ENCODE measurements around the gene CDC25B. TPM values are rescaled to one million over a fixed set of nuclear protein-coding genes. Genes with fewer than 3 reads are reported as not detected.
A peak's percentile ranks its signal among the peaks of the same experiment; 100 is the strongest.

The CDC25B gene
- total and polyA plus RNA-seq, 4 experiments from 2014 or later = 25.9 to 420 (median 233) TPM

- Histone ChIP-seq H3K27me3 (ENCODE audit: insufficient read depth, low read length) (no peaks in the 10 kb centered on the region), H3K4me1 (ENCODE audit: insufficient read depth, low read length) (no peaks in the 10 kb centered on the region), H3K9me3 (ENCODE audit: control insufficient read depth in 1 of 2, low read length in 2 of 2) (no peaks in the 10 kb centered on the region), H3K36me3 (ENCODE audit: insufficient read depth, low read length) (no peaks in the 10 kb centered on the region), H3K4me3 (ENCODE audit: low read length in 2 of 2) (peak overlapping the region in 1 of 2 donors; percentile 23), H3K27ac (ENCODE audit: low read depth, low read length) (no peak overlapping the region)
- CTCF ChIA-PET (ENCODE audit: partially characterized antibody) = interaction anchor here (1.0 to 6.2 kb wide), 8 partner anchors 9 to 341 kb away, joined by 3 to 64 read pairs (median 5); partner anchors contain the start of genes ADISSP and AP5S1
- peaks cover 0 to 3% of the 10 kb centered on the region in 2 donors for H3K27me3 Mint-ChIP-seq
- POLR2A ChIA-PET (ENCODE audit: partially characterized antibody) = interaction anchor here (1.2 kb wide), 1 partner anchor 33 kb away, joined by 3 read pairs; no protein-coding TSS in a partner anchor
- H3K27ac Mint-ChIP-seq = peak overlapping the region in 6 of 7 donors; percentile 30 to 85 (median 64)
- peak overlapping the region in 7 of 8 donors; percentile 50 to 78 (median 76) for H3K4me3 Mint-ChIP-seq
- peaks cover 0 to 2% (median 0%) of the 10 kb centered on the region in 8 donors for H3K9me3 Mint-ChIP-seq
- peaks cover 3 to 4% of the 10 kb centered on the region in 2 donors for H3K36me3 Mint-ChIP-seq
- peak; percentile 34 to 73 (median 52) for DNase-seq
- peaks cover 2 to 14% (median 12%) of the 10 kb centered on the region in 4 donors for H3K4me1 Mint-ChIP-seq
- intact Hi-C loops (cut with micrococcal nuclease) = no loop called here
These were observed 44.3 kb upstream of the CDC25B start for GRCh38 chr20:3751675-3752385.

- no peak overlapping the region for H3K27ac ChIP-seq (ENCODE audit: low read depth, low read length)
- no peak for DNase-seq
- no peaks in the 10 kb centered on the region for H3K27me3 ChIP-seq (ENCODE audit: insufficient read depth, low read length)
- peaks cover 0 to 2% of the 10 kb centered on the region in 2 donors for H3K27me3 Mint-ChIP-seq
- POLR2A ChIA-PET (ENCODE audit: partially characterized antibody) = interaction anchor here (0.7 to 1.8 kb wide), 4 partner anchors 15 to 333 kb away, joined by 3 to 9 read pairs (median 4); partner anchors contain the start of genes ADISSP and AP5S1
- no peaks in the 10 kb centered on the region for H3K4me1 ChIP-seq (ENCODE audit: insufficient read depth, low read length)
- H3K27ac Mint-ChIP-seq = peak overlapping the region in 6 of 7 donors; percentile 30 to 85 (median 64)
- CTCF ChIA-PET (ENCODE audit: partially characterized antibody) = interaction anchor here (0.5 to 6.2 kb wide), 9 partner anchors 15 to 451 kb away, joined by 3 to 64 read pairs (median 4); partner anchors contain the start of genes ADISSP and AP5S1
- H3K36me3 ChIP-seq (ENCODE audit: insufficient read depth, low read length) = no peaks in the 10 kb centered on the region
- H3K9me3 Mint-ChIP-seq = peaks cover 0 to under 1% (median 0%) of the 10 kb centered on the region in 8 donors
- H3K36me3 Mint-ChIP-seq = peaks cover 3 to 6% of the 10 kb centered on the region in 2 donors
- H3K4me1 Mint-ChIP-seq = peaks cover 2 to 14% (median 12%) of the 10 kb centered on the region in 4 donors
- intact Hi-C loops (cut with micrococcal nuclease) = no loop called here
- H3K9me3 ChIP-seq (ENCODE audit: control insufficient read depth in 1 of 2, low read length in 2 of 2) = no peaks in the 10 kb centered on the region
- peak overlapping the region; percentile 48 to 78 (median 76) for H3K4me3 Mint-ChIP-seq
- H3K4me3 ChIP-seq (ENCODE audit: low read length in 2 of 2) = peak overlapping the region in 1 of 2 donors; percentile 23
These were observed 43.7 kb upstream of the CDC25B start for GRCh38 chr20:3752386-3752759.

- H3K4me1 ChIP-seq (ENCODE audit: insufficient read depth, low read length) = no peaks in the 10 kb centered on the region
- no peaks in the 10 kb centered on the region for H3K36me3 ChIP-seq (ENCODE audit: insufficient read depth, low read length)
- peaks cover 2 to 14% (median 12%) of the 10 kb centered on the region in 4 donors for H3K4me1 Mint-ChIP-seq
- H3K27ac ChIP-seq (ENCODE audit: low read depth, low read length) = no peak overlapping the region
- H3K36me3 Mint-ChIP-seq = peaks cover 6 to 10% of the 10 kb centered on the region in 2 donors
- CTCF ChIA-PET (ENCODE audit: partially characterized antibody) = interaction anchor here (0.5 to 6.2 kb wide), 12 partner anchors 10 to 450 kb away, joined by 3 to 64 read pairs (median 4); partner anchors contain the start of genes ADISSP and AP5S1
- H3K27me3 ChIP-seq (ENCODE audit: insufficient read depth, low read length) = no peaks in the 10 kb centered on the region
- POLR2A ChIA-PET (ENCODE audit: partially characterized antibody) = interaction anchor here (0.7 to 1.8 kb wide), 5 partner anchors 15 to 332 kb away, joined by 3 to 9 read pairs (median 4); partner anchors contain the start of genes ADISSP and AP5S1
- H3K27me3 Mint-ChIP-seq = peaks cover 0 to 2% of the 10 kb centered on the region in 2 donors
- DNase-seq = peak; percentile 51 to 61 (median 57)
- no peaks in the 10 kb centered on the region for H3K9me3 Mint-ChIP-seq
- H3K4me3 ChIP-seq (ENCODE audit: low read length in 2 of 2) = no peak overlapping the region
- no peaks in the 10 kb centered on the region for H3K9me3 ChIP-seq (ENCODE audit: control insufficient read depth in 1 of 2, low read length in 2 of 2)
- H3K4me3 Mint-ChIP-seq = peak overlapping the region in 1 of 8 donors; percentile 17
- peak overlapping the region in 3 of 7 donors; percentile 55 to 84 (median 77) for H3K27ac Mint-ChIP-seq
- intact Hi-C loops (cut with micrococcal nuclease) = loop anchor here (1.0 kb wide), 5 partner anchors 15 to 332 kb away; partner anchors contain the start of genes AP5S1 and SPEF1
These were observed 43.0 kb upstream of the CDC25B start for GRCh38 chr20:3753098-3753497.

GRCh38 chr20:3753501-3754275 is 42.4 kb upstream of the CDC25B start:
- no peaks in the 10 kb centered on the region for H3K9me3 Mint-ChIP-seq
- no peaks in the 10 kb centered on the region for H3K4me1 ChIP-seq (ENCODE audit: insufficient read depth, low read length)
- POLR2A ChIA-PET (ENCODE audit: partially characterized antibody) = interaction anchor here (0.8 to 1.8 kb wide), 4 partner anchors 14 to 332 kb away, joined by 3 to 9 read pairs (median 4); partner anchors contain the start of genes ADISSP and AP5S1
- peaks cover 0 to 1% of the 10 kb centered on the region in 2 donors for H3K27me3 Mint-ChIP-seq
- peak overlapping the region in 2 of 7 donors; percentile 53 to 55 for H3K27ac Mint-ChIP-seq
- no peaks in the 10 kb centered on the region for H3K27me3 ChIP-seq (ENCODE audit: insufficient read depth, low read length)
- no peaks in the 10 kb centered on the region for H3K9me3 ChIP-seq (ENCODE audit: control insufficient read depth in 1 of 2, low read length in 2 of 2)
- H3K36me3 Mint-ChIP-seq = peaks cover 8 to 13% of the 10 kb centered on the region in 2 donors
- H3K27ac ChIP-seq (ENCODE audit: low read depth, low read length) = no peak overlapping the region
- intact Hi-C loops (cut with micrococcal nuclease) = loop anchor here (1.0 kb wide), 5 partner anchors 15 to 332 kb away; partner anchors contain the start of genes AP5S1 and SPEF1
- H3K4me1 Mint-ChIP-seq = peaks cover 2 to 14% (median 12%) of the 10 kb centered on the region in 4 donors
- H3K36me3 ChIP-seq (ENCODE audit: insufficient read depth, low read length) = no peaks in the 10 kb centered on the region
- DNase-seq = no peak
- H3K4me3 Mint-ChIP-seq = no peak overlapping the region
- H3K4me3 ChIP-seq (ENCODE audit: low read length in 2 of 2) = no peak overlapping the region
- CTCF ChIA-PET (ENCODE audit: partially characterized antibody) = interaction anchor here (0.6 to 6.2 kb wide), 14 partner anchors 11 to 339 kb away, joined by 3 to 64 read pairs (median 3); partner anchors contain the start of genes ADISSP and AP5S1

- intact Hi-C loops (cut with micrococcal nuclease) = no loop called here
- Histone ChIP-seq H3K4me3 (ENCODE audit: low read length in 2 of 2) (no peak overlapping the region), H3K36me3 (ENCODE audit: insufficient read depth, low read length) (no peaks in the 10 kb centered on the region), H3K9me3 (ENCODE audit: control insufficient read depth in 1 of 2, low read length in 2 of 2) (no peaks in the 10 kb centered on the region), H3K27ac (ENCODE audit: low read depth, low read length) (no peak overlapping the region), H3K4me1 (ENCODE audit: insufficient read depth, low read length) (no peaks in the 10 kb centered on the region), H3K27me3 (ENCODE audit: insufficient read depth, low read length) (no peaks in the 10 kb centered on the region)
- Mint-ChIP-seq H3K4me1 (peaks cover 2 to 14% (median 12%) of the 10 kb centered on the region in 4 donors), H3K27me3 (no peaks in the 10 kb centered on the region), H3K4me3 (no peak overlapping the region), H3K36me3 (peaks cover 8 to 13% of the 10 kb centered on the region in 2 donors), H3K9me3 (no peaks in the 10 kb centered on the region), H3K27ac (no peak overlapping the region)
- POLR2A ChIA-PET (ENCODE audit: partially characterized antibody) = no interaction called here
- no peak for DNase-seq
- CTCF ChIA-PET (ENCODE audit: partially characterized antibody) = interaction anchor here (1.0 to 6.2 kb wide), 6 partner anchors 12 to 101 kb away, joined by 3 to 64 read pairs (median 6); partner anchors contain the start of genes ADISSP and AP5S1
These were observed 41.9 kb upstream of the CDC25B start for GRCh38 chr20:3754276-3754630.

- Mint-ChIP-seq H3K4me3 (no peak overlapping the region), H3K36me3 (peaks cover 8 to 13% of the 10 kb centered on the region in 2 donors), H3K27me3 (no peaks in the 10 kb centered on the region), H3K9me3 (no peaks in the 10 kb centered on the region), H3K4me1 (peaks cover 3 to 15% (median 13%) of the 10 kb centered on the region in 4 donors), H3K27ac (no peak overlapping the region)
- CTCF ChIA-PET (ENCODE audit: partially characterized antibody) = interaction anchor here (0.7 to 6.2 kb wide), 8 partner anchors 10 to 330 kb away, joined by 3 to 64 read pairs (median 4); partner anchors contain the start of genes ADISSP and AP5S1
- H3K9me3 ChIP-seq (ENCODE audit: control insufficient read depth in 1 of 2, low read length in 2 of 2) = no peaks in the 10 kb centered on the region
- H3K4me1 ChIP-seq (ENCODE audit: insufficient read depth, low read length) = no peaks in the 10 kb centered on the region
- H3K36me3 ChIP-seq (ENCODE audit: insufficient read depth, low read length) = no peaks in the 10 kb centered on the region
- POLR2A ChIA-PET (ENCODE audit: partially characterized antibody) = no interaction called here
- H3K27me3 ChIP-seq (ENCODE audit: insufficient read depth, low read length) = no peaks in the 10 kb centered on the region
- intact Hi-C loops (cut with micrococcal nuclease) = no loop called here
- no peak overlapping the region for H3K4me3 ChIP-seq (ENCODE audit: low read length in 2 of 2)
- H3K27ac ChIP-seq (ENCODE audit: low read depth, low read length) = no peak overlapping the region
- DNase-seq = no peak
These were observed 40.8 kb upstream of the CDC25B start for GRCh38 chr20:3755269-3755668.

All from CD4-positive, alpha-beta memory T cell (primary cell).